NCI-H345 treated with DMSO at 0.1 percent for 48 hours (cell line): ENCODE data around the gene WDR20.

Experiments
- DNase-seq: peaks from one replicate; lab custom pipeline; 2025; ENCODE audit not compliant: unreplicated experiment; lab: John Stamatoyannopoulos, UW

Gene WDR20

DNA sequence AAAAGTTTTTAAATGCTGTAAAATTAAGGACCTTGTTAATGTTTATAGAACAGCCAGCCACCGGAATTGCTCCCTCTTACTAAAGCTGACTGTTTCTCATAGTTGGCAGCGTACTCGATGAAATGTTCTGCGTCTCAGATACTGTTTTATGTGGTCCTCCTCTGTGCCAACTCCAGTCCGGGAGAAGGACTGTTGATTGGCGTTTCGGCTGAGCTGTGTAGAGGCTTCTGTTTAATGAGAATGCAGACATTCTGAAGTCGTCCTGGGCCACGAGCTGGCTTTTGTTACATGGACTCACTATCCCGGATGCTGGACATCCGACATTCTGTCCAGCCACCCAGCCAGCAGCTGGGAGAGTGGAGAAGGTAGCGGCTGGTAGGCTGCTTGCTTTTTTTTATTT, 75.4 kb downstream of the WDR20 start:
- DNase-seq, result no peak

GRCh38 chr14:102215576-102216250, 76.0 kb downstream of the WDR20 start:
- DNase-seq, result peak; percentile 90

- no peak for DNase-seq
These were observed 77.7 kb downstream of the WDR20 start for GRCh38 chr14:102217399-102217798.

- DNase-seq, result no peak
These were observed 78.3 kb downstream of the WDR20 start for GRCh38 chr14:102217987-102218421.

GRCh38 chr14:102218688-102219087, 79.0 kb downstream of the WDR20 start:
- no peak for DNase-seq

- DNase-seq, result no peak
These were observed 79.6 kb downstream of the WDR20 start for GRCh38 chr14:102219316-102219715.

DNA sequence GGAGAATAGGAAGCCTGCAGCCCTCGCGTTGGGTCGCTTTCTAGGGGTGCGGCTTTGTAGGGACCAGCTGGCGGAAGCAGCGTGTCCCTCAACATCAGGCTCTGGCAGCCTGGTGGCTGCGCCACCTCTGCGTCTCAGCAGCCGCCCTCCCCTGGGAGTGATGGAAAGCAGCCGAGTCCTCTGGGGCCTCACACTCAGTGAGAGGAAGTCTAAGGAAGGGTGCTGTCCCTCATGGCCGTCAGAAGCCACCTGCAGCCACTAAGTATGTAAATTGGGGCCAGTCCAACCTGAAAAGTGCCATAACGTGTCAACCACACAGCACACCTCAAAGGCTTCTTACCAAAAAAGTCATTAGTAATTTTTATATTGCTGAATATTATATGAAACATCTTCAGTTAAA, 80.3 kb downstream of the WDR20 start:
- DNase-seq, result no peak

GRCh38 chr14:102221026-102221425, 81.3 kb downstream of the WDR20 start:
- no peak for DNase-seq

- no peak for DNase-seq
These were observed 82.4 kb downstream of the WDR20 start for GRCh38 chr14:102222009-102222575.

- DNase-seq, result no peak
These were observed 83.1 kb downstream of the WDR20 start for GRCh38 chr14:102222751-102223150.

- DNase-seq, result no peak
These were observed 84.0 kb downstream of the WDR20 start for GRCh38 chr14:102223682-102224081.

DNA sequence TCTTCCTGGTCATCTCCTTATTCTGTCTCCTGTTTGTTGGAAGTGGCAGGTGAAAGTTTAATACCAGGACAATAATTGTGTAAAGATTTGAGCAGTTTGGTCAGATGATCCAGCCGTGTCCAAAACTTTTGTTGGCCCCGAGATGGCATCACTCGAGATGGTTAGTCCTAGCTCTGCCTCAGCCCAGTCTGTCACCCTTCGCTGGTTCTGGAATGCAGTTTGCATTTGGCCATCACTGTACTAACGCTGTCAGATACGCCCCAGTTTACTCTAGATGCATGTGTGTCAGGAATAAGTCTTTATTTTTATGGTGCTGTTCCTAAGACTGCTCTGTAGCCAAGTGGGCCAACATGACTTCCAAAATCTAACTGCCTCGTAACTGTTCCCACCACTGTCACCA, 85.7 kb downstream of the WDR20 start:
- DNase-seq, result no peak

DNA sequence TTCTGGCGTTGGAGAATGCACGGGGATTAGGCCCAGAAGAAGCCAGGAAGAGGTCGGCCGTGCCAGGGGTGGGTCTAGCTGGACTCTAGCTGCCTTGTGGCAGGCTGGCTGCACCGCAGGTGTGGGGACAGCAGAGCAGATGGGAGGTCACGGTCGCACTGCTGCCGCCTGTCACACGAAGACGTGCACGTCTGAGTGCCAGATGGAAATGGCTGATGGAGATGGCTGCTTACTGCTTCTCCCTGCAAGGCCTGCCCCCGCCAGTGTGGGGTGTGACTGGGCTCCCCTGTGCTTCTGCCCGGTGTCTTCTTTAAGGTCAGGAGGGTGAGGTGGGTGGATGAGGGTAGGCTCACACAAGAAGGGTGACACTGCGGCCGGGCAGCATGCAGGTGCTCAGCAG, 86.2 kb downstream of the WDR20 start:
- DNase-seq, result no peak

DNA sequence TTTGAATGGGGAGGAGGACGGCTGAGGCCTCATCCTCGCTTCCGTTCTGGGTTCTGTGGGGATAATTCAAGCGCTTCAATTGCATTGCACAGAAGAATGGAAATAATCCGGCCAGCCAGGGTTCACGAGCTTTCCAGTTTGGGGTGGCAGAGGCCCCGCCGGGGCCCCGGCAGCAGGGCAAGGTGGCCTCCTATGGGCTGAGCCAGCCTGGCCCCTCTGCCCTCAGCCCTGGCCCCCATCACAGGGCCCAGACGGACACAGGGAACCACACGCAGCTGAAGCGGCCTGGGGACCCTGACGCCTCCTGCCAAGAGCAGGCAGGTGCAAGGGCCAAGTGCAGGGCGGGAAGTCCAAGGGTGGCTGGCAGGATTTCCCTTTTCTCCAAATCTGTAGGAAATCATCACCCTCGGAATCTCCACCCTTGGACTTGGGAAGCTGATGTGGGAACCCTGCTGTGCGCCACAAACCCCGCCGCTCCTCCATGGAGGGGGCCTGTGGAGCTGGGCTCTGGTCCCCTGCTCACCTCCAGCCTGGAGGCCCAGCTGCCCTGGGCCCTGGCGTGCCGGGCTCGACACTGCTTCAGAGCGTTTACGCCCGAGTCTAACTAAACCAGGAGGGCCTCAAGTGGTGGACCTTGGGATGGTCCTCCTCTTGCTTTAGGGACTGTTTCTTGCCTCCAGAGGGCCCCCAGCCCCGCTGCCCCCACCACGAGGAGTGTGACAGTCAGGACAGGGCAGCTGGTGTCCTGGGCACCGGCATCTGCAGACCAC, 86.8 kb downstream of the WDR20 start:
- DNase-seq, result no peak

GRCh38 chr14:102227184-102227964, 87.7 kb downstream of the WDR20 start:
- no peak for DNase-seq

GRCh38 chr14:102229071-102229738, 89.5 kb downstream of the WDR20 start:
- no peak for DNase-seq

GRCh38 chr14:102229739-102230092, 90.0 kb downstream of the WDR20 start:
- DNase-seq, result no peak

GRCh38 chr14:102230481-102231210, 90.9 kb downstream of the WDR20 start:
- no peak for DNase-seq

DNA sequence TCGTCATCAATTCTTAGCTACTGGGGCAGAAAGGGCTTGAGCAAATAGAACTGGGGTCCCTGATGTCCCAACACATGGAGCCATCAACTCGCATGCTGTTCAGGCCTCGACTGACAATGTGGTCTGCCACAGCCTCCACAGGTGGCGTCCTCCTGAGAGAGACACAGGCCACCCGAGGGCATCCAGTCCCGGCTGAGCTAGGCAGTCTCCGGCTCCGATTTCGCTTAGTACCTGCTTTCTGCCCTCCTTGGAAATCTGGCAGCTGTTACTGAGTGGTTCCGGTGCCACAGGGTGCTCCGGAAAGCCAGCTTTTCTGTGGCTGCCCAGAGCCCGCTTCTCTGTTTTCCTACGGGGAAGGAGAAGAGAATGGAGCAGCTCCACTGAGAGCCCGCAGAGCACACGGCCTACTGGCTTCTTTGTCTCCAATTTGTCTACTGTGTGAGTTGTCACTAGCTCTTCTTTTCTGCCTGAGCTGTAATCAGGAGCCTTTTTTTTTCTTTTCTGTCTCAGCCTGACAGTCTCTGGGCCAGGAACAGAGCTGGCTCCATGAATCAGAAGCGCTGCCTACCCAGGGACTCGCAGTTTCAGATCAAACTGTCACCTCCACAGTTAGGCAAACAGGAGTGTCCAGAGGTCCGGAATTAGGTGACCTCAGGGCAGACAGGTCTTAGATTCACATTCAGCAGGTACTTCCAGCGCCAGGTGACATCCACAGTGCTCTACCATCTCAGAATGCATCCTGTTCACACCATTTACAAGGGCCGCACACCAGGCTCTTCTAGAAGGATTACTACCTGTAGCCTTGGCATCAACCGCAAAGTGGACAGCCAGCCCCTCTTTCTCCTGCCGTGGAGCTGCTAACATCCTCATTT, 92.0 kb downstream of the WDR20 start:
- DNase-seq, result no peak

DNA sequence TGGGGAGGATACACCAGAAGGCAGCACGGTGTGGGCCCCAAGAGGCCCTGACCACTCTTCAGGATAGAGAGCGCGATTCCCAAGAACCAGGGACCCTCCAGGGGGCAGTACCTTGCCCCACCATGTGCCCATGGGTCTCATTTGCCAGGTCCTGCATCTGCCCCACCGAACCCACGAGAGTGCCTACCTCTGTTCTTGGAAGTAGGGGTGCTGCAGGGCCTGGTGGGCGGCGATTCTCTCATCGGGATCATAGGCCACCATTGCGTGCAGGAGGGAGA, 92.6 kb downstream of the WDR20 start:
- no peak for DNase-seq
